A673 (cell line): Measurements from ENCODE around the gene SRRM3.

Experiments used
- EZH2 ChIP-seq: fragments of 200-600 bp; sonication (generic); IDR thresholded peaks from 2 replicates; pipeline ENCODE4 v1.6.1; 2017; ENCODE audit warnings: borderline replicate concordance, low read depth, mild to moderate bottlenecking, mixed read lengths, antibody characterized with exemption, low read length; ENCODE audit not compliant: poor library complexity, severe bottlenecking
- TF ChIP-seq, protein P1 (sequence below): fragments of 300-800, 200-600 bp; sonication (generic); conservative IDR thresholded peaks from 2 replicates; pipeline ENCODE4 v1.5.1; 2017; ENCODE audit warnings: low read depth, mild to moderate bottlenecking, antibody characterized with exemption, low read length, moderate library complexity, mixed read lengths

DNA sequence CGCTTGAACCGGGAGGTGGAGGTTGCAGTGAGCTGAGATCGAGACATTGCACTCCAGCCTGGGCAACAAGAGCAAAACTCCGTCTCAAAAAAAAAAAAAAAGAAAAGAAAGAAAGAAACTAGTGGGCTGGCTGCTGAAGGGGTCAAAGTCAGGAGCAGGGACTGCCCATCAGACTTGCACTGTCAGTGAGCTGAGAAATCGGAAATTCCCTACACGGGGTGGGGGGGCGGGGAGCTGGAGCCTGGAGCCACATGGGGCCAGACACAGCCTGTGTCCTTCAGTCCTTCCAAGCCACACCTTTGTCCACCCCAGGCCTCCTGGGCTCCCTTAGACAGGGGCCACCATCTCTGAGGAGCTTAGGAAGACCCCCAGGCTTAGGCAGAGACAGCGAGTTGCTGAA is 34.5 kb downstream of the SRRM3 start:
- TF ChIP-seq, protein P1, sequence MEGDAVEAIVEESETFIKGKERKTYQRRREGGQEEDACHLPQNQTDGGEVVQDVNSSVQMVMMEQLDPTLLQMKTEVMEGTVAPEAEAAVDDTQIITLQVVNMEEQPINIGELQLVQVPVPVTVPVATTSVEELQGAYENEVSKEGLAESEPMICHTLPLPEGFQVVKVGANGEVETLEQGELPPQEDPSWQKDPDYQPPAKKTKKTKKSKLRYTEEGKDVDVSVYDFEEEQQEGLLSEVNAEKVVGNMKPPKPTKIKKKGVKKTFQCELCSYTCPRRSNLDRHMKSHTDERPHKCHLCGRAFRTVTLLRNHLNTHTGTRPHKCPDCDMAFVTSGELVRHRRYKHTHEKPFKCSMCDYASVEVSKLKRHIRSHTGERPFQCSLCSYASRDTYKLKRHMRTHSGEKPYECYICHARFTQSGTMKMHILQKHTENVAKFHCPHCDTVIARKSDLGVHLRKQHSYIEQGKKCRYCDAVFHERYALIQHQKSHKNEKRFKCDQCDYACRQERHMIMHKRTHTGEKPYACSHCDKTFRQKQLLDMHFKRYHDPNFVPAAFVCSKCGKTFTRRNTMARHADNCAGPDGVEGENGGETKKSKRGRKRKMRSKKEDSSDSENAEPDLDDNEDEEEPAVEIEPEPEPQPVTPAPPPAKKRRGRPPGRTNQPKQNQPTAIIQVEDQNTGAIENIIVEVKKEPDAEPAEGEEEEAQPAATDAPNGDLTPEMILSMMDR: no peak
- no peak for TF ChIP-seq EZH2
